NOMO-1 (cell line): ENCODE results near the gene NOXA1.

Experiments used
- DNase-seq, 2 experiments: peaks; one replicate each; lab custom pipeline; 2025; ENCODE audit not compliant: unreplicated experiment in 2 of 2; lab: John Stamatoyannopoulos, UW

The NOXA1 gene

GRCh38 chr9:137426018-137426681 lies 3.0 kb downstream of the NOXA1 start:
- DNase-seq = no peak

GRCh38 chr9:137427454-137428310 lies 4.5 kb downstream of the NOXA1 start:
- DNase-seq = no peak

GRCh38 chr9:137428311-137428630 lies 5.1 kb downstream of the NOXA1 start:
- no peak for DNase-seq

GRCh38 chr9:137428841-137429545 lies 5.8 kb downstream of the NOXA1 start:
- no peak for DNase-seq

- DNase-seq = no peak
These were observed 6.3 kb downstream of the NOXA1 start for GRCh38 chr9:137429546-137429890.

GRCh38 chr9:137429974-137430722 lies 7.0 kb downstream of the NOXA1 start:
- no peak for DNase-seq

GRCh38 chr9:137430723-137431415 lies 7.7 kb downstream of the NOXA1 start:
- DNase-seq = no peak

- DNase-seq = no peak
These were observed 8.3 kb downstream of the NOXA1 start for GRCh38 chr9:137431416-137431931.

- DNase-seq = no peak
These were observed 9.6 kb downstream of the NOXA1 start for GRCh38 chr9:137432687-137433348.

GRCh38 chr9:137433349-137433915 lies 10.2 kb downstream of the NOXA1 start:
- DNase-seq = no peak

GRCh38 chr9:137433916-137434431 lies 10.8 kb downstream of the NOXA1 start:
- DNase-seq = no peak

- no peak for DNase-seq
These were observed 11.5 kb downstream of the NOXA1 start for GRCh38 chr9:137434498-137435380.

GRCh38 chr9:137435381-137435891 lies 12.2 kb downstream of the NOXA1 start:
- DNase-seq = no peak

GRCh38 chr9:137435980-137436760 lies 13.0 kb downstream of the NOXA1 start:
- peak; percentile 60 to 62 for DNase-seq

GRCh38 chr9:137436761-137437600 lies 13.8 kb downstream of the NOXA1 start:
- DNase-seq = no peak
